ENCODE data around the gene VSIG8.

Gene VSIG8

GRCh38 chr1:159839116-159839849 is 23.2 kb downstream of the VSIG8 start:
- intact Hi-C loops (cut with DNase I), result no loop called here
- DNase-seq, result no peak

GRCh38 chr1:159838715-159839114 is 23.7 kb downstream of the VSIG8 start:
- DNase-seq, result no peak
- intact Hi-C loops (cut with DNase I), result no loop called here

GRCh38 chr1:159835862-159836525 is 26.5 kb downstream of the VSIG8 start:
- DNase-seq, result no peak
- intact Hi-C loops (cut with DNase I), result no loop called here

GRCh38 chr1:159835356-159835755 is 27.1 kb downstream of the VSIG8 start:
- no peak for DNase-seq
- intact Hi-C loops (cut with DNase I), result no loop called here

GRCh38 chr1:159832309-159832708 is 30.1 kb downstream of the VSIG8 start:
- intact Hi-C loops (cut with DNase I), result no loop called here

GRCh38 chr1:159831412-159832141 is 30.9 kb downstream of the VSIG8 start:
- no peak for DNase-seq
- intact Hi-C loops (cut with DNase I), result no loop called here

More at GRCh38 chr1:159832309-159832708, 30.1 kb downstream of the VSIG8 start:
- DNase-seq, result no peak

GRCh38 chr1:159830722-159831121 is 31.7 kb downstream of the VSIG8 start:
- DNase-seq, result no peak
- intact Hi-C loops (cut with DNase I), result no loop called here

GRCh38 chr1:159829822-159830465 is 32.5 kb downstream of the VSIG8 start:
- no peak for DNase-seq
- intact Hi-C loops (cut with DNase I), result no loop called here

GRCh38 chr1:159829273-159829634 is 33.2 kb downstream of the VSIG8 start:
- intact Hi-C loops (cut with DNase I), result no loop called here

GRCh38 chr1:159828581-159829272 is 33.7 kb downstream of the VSIG8 start:
- intact Hi-C loops (cut with DNase I), result no loop called here
- no peak for DNase-seq

More at GRCh38 chr1:159829273-159829634, 33.2 kb downstream of the VSIG8 start:
- DNase-seq, result peak in 40 of 42 donors; percentile 8 to 72 (median 40)

- intact Hi-C loops (cut with DNase I), result no loop called here
These were observed 34.3 kb downstream of the VSIG8 start for GRCh38 chr1:159828176-159828575.

GRCh38 chr1:159827549-159827948 is 34.9 kb downstream of the VSIG8 start:
- intact Hi-C loops (cut with DNase I), result no loop called here
- DNase-seq, result no peak

More at GRCh38 chr1:159828176-159828575, 34.3 kb downstream of the VSIG8 start:
- DNase-seq, result no peak

- no peak for DNase-seq
- intact Hi-C loops (cut with DNase I), result no loop called here
These were observed 35.4 kb downstream of the VSIG8 start for GRCh38 chr1:159827102-159827490.

- peak in 28 of 42 donors; percentile 14 to 59 (median 29) for DNase-seq
- intact Hi-C loops (cut with DNase I), result no loop called here
These were observed 35.9 kb downstream of the VSIG8 start, which contains the start of gene SLAMF8 for GRCh38 chr1:159826441-159827101. SLAMF8 (plus strand) TSS chr1:159826873; CDS start chr1:159826899, 26 bp downstream.

GRCh38 chr1:159825564-159825963 is 36.9 kb downstream of the VSIG8 start:
- DNase-seq, result no peak
- intact Hi-C loops (cut with DNase I), result no loop called here

- intact Hi-C loops (cut with DNase I), result no loop called here
- DNase-seq, result no peak
These were observed 39.1 kb downstream of the VSIG8 start for GRCh38 chr1:159823406-159823805.

GRCh38 chr1:159821171-159821867 is 41.1 kb downstream of the VSIG8 start:
- peak in 11 of 42 donors; percentile 11 to 85 (median 43) for DNase-seq
- intact Hi-C loops (cut with DNase I), result no loop called here

Measured in head of caudate nucleus (tissue), 42 donors.